ENCODE results near the gene ABCD3. TPM values are rescaled to one million over a fixed set of nuclear protein-coding genes. Genes with fewer than 3 reads are reported as not detected.

The ABCD3 gene
- total and polyA plus RNA-seq, 2 of the 8 experiments (the other 6 are each of a cell fraction or from before 2014, with no cell fraction given), result 6.6 to 29.4 TPM

DNA sequence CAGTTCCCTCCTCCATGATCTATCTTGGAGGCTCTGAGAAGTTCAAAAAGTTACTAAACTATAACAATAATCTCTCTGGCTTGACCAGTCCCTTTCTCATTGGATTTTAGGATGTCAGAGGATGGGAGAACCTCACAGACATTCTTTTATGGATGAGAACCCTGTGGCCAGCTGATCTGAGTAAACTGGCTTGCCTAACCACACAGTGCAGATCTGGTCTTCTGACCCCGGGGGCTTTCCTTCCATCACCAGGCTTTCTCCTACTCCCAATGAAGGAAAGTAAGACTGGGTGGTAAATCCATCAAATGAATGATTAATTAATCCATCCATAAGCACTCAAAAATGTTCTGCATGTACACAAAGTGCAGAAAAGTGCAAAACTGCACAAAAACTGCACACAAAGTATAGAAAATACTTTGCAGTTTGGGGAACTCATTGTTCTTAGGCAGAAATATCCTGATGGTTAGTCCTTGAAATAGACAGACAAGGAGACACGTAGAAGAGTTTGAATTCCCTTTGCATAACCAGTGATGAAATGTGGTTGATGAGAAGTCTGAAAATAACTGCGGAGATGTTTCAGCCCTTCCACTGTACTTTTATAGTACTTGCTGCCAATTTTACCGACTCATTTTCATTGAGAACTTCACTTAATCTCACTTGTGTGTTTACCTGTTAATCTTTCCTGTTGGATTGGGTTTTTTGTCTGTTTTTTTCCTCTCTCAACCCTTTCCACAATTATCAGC lies 125.9 kb downstream of the ABCD3 start (continued):
- TF ChIP-seq, protein P1, sequence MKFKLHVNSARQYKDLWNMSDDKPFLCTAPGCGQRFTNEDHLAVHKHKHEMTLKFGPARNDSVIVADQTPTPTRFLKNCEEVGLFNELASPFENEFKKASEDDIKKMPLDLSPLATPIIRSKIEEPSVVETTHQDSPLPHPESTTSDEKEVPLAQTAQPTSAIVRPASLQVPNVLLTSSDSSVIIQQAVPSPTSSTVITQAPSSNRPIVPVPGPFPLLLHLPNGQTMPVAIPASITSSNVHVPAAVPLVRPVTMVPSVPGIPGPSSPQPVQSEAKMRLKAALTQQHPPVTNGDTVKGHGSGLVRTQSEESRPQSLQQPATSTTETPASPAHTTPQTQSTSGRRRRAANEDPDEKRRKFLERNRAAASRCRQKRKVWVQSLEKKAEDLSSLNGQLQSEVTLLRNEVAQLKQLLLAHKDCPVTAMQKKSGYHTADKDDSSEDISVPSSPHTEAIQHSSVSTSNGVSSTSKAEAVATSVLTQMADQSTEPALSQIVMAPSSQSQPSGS (IDR thresholded peaks at IDR 0.05; ENCODE audit: low read length), result no peak
- TF ChIP-seq FOSL1 (IDR thresholded peaks at IDR 0.05; ENCODE audit: insufficient read depth, low read depth, low read length), result no peak
- no peak for TF ChIP-seq CBX5 (IDR thresholded peaks at IDR 0.05; ENCODE audit: low read depth, low read length)
- TF ChIP-seq RNF2 (IDR thresholded peaks at IDR 0.05; ENCODE audit: borderline replicate concordance, low read depth, low read length, missing control alignments, poor library complexity, severe bottlenecking), result no peak
- no peak for TF ChIP-seq EZH2 (IDR thresholded peaks at IDR 0.05; ENCODE audit: low read depth, low read length, severe bottlenecking)
- TF ChIP-seq RFX5 (IDR thresholded peaks at IDR 0.05; ENCODE audit: borderline replicate concordance, low read depth, low read length), result no peak
- TF ChIP-seq, protein P2, sequence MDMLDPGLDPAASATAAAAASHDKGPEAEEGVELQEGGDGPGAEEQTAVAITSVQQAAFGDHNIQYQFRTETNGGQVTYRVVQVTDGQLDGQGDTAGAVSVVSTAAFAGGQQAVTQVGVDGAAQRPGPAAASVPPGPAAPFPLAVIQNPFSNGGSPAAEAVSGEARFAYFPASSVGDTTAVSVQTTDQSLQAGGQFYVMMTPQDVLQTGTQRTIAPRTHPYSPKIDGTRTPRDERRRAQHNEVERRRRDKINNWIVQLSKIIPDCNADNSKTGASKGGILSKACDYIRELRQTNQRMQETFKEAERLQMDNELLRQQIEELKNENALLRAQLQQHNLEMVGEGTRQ (IDR thresholded peaks at IDR 0.05; ENCODE audit: low read length), result no peak
